GM18951 (cell line): ENCODE results near the gene CC2D2B.

ENCODE experiments used
- POLR2A ChIP-seq: IDR thresholded peaks from 4 replicates; pipeline ENCODE4 v1.6.1; 2011; ENCODE audit warnings: mild to moderate bottlenecking; ENCODE audit not compliant: insufficient read length, insufficient read depth; ENCODE audit errors: extremely low read depth
- in situ Hi-C: fragments of 300-500 bp; cut with MboI; formaldehyde crosslinking; loops from one replicate; pipeline ENCODE4 v1.12.0; 2022; ENCODE audit warnings: low sequenced_read_pairs, mixed read lengths, inconsistent platforms; ENCODE audit not compliant: unreplicated experiment

The CC2D2B gene

DNA sequence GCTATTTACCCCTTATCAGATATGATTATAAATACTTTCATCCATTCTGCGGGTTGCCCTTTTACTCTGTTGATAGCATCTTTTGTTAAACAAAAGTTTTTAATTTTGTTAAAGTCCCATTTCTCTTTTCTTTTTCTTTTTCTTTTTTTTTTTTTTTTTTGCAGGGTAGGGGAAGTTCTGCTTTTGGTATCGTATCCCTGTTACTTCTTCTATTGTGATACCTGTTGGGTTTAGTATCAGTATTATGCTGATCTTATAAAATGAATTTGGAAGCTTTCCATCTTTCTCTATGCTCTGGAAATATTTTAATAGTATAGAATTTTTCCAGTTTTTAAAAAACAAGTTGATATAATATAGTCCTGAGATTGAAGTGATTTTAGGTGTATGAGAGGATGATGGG lies 141.6 kb downstream of the CC2D2B start:
- TF ChIP-seq POLR2A = no peak

GRCh38 chr10:96053985-96054384 lies 146.2 kb downstream of the CC2D2B start:
- no peak for TF ChIP-seq POLR2A
- in situ Hi-C loops = no loop called here

More for the DNA sequence above, 141.6 kb downstream of the CC2D2B start:
- in situ Hi-C loops = loop anchor here (25.0 kb wide), 1 partner anchor 263 kb away; the partner anchor contains the start of gene DNTT

GRCh38 chr10:96056787-96057186 lies 149.0 kb downstream of the CC2D2B start:
- TF ChIP-seq POLR2A = no peak
- in situ Hi-C loops = no loop called here

- no peak for TF ChIP-seq POLR2A
- in situ Hi-C loops = no loop called here
These were observed 153.5 kb downstream of the CC2D2B start for GRCh38 chr10:96061232-96061631.

DNA sequence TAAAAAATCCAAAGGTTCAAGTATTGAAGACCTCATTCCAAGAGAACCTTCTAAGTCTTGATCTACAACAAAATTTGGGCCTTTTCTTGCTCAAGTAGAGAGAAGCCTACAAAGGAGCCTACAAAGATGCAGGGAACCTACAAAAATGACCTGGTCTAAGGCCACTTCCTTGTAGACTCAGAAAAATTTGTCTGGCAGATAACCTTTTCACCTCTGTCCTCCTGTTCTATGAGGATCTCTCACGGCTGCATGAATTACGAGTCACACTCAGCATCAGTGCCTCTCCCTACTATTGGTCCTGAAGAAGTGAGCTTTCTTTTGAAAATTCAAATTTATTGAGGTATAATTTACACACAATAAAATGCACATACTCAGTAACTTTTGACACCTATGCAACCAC lies 164.9 kb downstream of the CC2D2B start:
- TF ChIP-seq POLR2A = no peak
- in situ Hi-C loops = no loop called here

GRCh38 chr10:96073722-96074121 lies 165.9 kb downstream of the CC2D2B start:
- no peak for TF ChIP-seq POLR2A
- in situ Hi-C loops = no loop called here

DNA sequence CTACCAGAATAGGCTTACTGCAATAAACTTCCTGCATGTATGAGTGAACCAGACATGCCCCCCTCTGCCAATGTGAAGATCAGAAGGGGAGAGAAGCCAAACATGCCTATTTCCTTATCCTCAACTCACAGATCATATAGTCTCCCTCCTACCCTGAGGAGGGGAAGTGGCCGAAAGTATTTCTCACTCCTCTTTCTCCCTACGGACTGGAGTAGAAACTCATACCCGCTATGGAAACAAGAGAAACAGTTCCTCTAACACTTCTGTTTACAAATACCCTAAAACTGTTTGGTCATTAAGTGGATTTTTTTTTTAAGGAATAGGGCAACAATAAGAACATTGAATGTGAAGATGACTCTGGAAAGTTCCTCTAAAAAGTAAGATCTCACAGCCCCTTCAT lies 167.0 kb downstream of the CC2D2B start:
- TF ChIP-seq POLR2A = no peak
- in situ Hi-C loops = no loop called here

DNA sequence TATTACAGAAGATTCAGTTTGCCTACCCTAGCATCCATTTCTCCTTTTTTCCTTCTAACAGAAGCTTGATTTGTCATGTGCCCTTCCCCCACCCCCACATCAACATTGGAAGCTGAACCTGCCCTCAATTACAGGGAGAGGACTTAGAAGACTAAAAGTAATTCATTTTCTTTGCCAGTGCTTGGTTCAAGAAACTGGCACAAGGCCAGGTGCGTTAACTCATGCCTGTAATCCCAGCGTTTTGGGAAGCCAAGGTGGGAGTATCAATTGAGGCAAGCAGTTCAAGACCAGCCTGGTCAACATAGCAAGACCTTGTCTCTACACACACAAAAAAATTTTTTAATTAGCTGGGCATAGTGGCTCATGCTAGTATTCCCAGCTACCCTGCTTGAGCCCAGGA lies 168.2 kb downstream of the CC2D2B start:
- no peak for TF ChIP-seq POLR2A
- in situ Hi-C loops = no loop called here

- in situ Hi-C loops = no loop called here
- TF ChIP-seq POLR2A = no peak
These were observed 169.4 kb downstream of the CC2D2B start for GRCh38 chr10:96077156-96077555.

- TF ChIP-seq POLR2A = no peak
- in situ Hi-C loops = no loop called here
These were observed 174.4 kb downstream of the CC2D2B start for GRCh38 chr10:96082153-96082552.
